Peyer's patch (tissue), 4 donors: Measurements from ENCODE around the gene CYP2D6.
"Not testable (repeated sequence)": the region's sequence is repeated elsewhere in the genome, so short reads cannot be mapped to it uniquely, and the experiment has no call there.

ENCODE experiments used
- CTCF ChIP-seq, 6 experiments: fragments of 450-650 bp in 4 of 6; fragments of 200-600 bp in 2 of 6; sonication (generic) in 1 of 6; IDR thresholded peaks; one replicate each; pipeline ENCODE4 v1.5.1; 2017 to 2019; ENCODE audit warnings: antibody characterized with exemption in 6 of 6, mild to moderate bottlenecking in 3 of 6, moderate library complexity in 1 of 6
- POLR2A ChIP-seq, 2 donors: fragments of 450-650 bp; IDR thresholded peaks; one replicate each; pipeline ENCODE4 v1.5.1; 2017; ENCODE audit warnings: antibody characterized with exemption in 2 of 2, mild to moderate bottlenecking in 2 of 2, moderate library complexity in 2 of 2

DNA sequence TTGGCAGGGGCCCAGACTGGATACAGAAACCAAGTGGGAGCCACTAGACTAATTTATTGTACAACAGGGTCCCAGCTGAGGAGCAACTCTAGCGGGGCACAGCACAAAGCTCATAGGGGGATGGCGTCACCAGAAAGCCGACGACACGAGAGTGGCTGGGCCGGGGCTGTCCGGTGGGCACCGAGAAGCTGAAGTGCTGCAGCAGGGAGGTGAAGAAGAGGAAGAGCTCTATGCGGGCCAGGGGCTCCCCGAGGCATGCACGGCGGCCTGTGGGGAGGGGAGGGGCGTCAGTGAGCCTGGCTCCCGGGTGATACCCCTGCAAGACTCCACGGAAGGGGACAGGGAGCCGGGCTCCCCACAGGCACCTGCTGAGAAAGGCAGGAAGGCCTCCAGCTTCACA lies 19.2 kb upstream of the CYP2D6 start:
- TF ChIP-seq CTCF, POLR2A (IDR thresholded peaks at IDR 0.05): not testable (repeated sequence)
